Stimulated activated CD8-positive, alpha-beta memory T cell treated with anti-CD3 and anti-CD28 coated beads, Interleukin-12 subunit alpha, Interleukin-12 subunit beta, amount 100 ng/mL, for 1 hour (primary cell): ENCODE measurements around the gene ZNF527.
"Not testable (repeated sequence)": the region's sequence is repeated elsewhere in the genome, so short reads cannot be mapped to it uniquely, and the experiment has no call there.

Source experiments
- DNase-seq: peaks from one replicate; pipeline ENCODE4 v3.0.0-alpha.2; 2020; ENCODE audit warnings: low read depth

The ZNF527 gene

DNA sequence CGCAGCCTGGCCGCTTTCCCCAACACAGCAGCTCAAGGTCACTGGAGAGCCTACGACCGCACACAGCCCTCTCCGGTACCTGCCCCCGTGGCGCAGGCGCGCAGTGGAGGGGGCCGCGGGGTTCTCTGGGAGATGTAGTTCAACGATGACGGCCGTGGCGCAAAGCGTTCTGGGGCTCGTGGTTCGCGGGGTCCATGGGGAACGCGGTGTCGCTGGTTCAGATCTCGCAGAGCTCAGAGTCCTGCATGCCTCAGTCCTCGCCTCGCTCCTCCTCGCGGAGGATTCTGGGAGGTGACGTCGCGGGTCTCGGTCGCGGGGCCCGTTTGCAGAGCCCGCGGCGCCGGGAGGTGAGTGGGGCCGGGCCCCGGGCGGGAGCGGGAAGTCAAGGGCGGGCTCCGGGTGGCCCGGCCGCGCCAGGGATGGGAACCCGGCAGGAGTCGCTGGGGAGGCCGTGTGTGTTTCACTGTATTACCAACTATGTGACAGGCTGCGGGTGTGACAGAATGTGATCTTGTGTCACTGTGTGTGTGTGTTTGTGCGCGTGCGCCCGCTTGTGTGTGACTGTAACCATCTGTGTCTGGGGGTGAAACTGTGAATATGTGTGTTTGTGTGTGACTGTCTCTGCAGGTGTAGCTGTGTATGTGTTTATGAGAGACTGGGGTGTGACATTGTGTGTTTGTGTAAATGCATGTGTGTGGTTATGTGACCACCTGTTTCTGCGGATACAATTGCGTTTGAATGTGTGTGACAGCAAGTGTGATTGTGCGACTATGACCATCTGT lies at the start of gene ZNF527:
Gene ZNF527, plus strand, starts transcription at position 220 of the 782 bp plus-strand sequence. CDS start 3,100 bp downstream, outside the sequence.
- DNase-seq: peak; percentile 96

DNA sequence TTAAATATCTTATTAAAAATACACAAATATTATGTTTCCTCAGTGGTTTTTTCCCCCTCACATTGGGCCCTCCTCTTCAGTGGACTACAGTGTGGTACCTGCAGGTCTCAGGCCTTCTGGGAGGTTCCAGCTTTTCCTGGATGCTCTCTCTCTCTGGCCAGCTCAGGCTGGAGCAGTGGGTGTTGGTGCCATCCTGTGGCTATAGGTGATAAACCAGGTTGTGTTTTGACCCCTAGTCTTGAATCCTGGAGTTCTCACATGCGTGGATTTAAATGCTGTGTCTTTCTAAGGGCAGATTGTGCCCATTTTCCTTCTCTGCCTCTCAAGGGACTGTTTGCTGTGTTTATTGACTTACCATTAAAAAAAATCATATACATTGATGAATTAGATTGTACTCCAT lies 41.2 kb upstream of the ZNF527 start:
- DNase-seq: no peak

DNA sequence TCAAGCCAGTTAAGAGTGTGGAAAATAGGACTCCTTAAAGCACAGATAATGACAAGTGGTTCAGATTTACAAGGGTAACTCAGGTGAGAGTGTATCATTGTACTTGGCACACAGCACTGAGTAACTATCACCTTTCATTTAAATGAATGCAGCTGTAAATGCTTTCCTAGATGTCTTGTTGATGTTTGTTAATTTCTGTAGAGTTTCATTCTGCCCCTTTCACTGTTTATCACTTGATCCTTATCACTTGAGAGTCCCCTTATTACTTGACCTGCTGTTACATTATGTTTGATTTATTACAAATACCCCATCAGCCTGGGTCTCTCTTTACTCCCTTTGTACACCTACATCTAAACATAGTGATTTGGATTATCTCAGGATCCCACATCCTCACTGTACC lies 38.1 kb upstream of the ZNF527 start:
- DNase-seq: no peak

DNA sequence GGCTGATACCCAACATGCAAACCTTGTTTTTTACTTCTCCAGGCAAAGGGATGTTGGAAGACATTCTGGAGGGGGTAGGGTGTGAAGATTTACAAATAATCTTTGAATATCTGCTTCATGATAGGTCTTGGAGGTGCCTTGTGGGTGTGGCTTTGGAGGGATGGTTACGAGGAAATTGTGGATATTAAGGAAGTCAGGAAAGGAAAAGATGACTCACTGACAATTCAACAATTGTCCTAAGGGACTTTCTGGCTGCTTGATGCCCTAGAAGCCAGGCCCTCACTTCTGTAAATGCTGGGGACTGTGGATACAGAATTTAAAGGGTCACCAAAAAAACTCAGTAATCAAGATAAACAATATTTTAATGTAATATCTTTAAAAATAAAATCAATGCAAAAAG lies 37.4 kb upstream of the ZNF527 start:
- DNase-seq: no peak

DNA sequence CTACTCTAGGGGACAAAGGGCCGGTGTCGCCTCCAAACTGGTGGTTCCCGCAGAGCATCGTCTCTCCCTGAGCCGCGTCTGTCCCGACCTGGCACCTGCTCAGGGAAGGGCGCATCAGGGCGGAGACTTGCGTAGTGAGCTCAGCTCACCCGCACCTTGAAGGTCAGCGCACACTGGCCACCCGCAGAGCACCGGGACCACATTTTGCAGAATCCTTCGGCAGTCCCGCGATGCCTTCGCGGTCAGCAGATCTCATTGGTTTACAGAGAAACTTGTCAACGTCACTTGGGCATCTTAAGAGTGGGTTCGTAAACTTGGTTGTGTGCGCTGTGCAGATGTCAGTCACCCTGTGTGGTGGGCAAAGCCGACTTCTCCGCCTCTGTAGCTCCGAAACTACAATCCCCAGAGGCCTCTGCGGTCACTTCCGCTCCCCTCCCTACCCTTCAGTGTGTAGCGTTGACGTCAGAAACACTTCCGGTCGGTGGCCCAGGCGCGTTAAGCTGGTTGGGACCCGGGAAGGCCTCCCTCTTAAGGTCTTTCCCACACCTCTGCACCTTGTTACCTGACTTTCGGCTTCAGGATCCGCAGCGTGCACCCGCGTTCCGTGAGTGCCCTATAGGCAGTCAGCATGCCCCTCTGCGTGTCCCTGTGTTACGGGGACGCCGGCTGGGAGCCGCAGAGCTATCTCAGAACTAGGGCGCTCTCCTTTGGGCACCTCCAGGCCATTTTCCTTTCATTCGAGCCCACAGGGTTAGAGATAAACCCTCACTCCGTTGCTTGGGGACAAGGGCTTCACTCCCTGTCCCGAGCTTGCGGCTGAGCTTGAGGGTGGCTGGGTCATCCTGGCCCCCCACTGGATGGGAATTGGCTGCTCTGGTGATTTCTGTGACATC lies 36.5 kb upstream of the ZNF527 start:
- peak; percentile 78 for DNase-seq

DNA sequence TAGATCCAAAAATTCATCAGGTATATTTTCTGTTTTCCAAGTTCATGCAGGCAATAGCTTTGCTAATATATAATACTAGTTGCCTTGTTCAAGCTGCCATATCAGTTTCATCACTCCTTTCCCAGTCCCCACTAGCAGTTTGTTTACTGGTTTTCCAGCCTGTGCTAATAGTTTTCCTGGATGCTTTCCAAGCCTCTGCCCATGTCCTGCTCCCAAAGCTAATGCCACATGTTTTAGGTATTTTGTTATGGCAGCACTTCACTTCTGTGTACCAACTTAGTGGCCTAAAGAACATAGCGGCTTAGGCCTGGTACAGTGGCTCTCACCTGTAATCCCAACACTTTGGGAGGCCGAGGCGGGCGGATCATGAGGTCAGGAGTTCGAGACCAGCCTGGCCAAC lies 28.1 kb upstream of the ZNF527 start:
- no peak for DNase-seq

DNA sequence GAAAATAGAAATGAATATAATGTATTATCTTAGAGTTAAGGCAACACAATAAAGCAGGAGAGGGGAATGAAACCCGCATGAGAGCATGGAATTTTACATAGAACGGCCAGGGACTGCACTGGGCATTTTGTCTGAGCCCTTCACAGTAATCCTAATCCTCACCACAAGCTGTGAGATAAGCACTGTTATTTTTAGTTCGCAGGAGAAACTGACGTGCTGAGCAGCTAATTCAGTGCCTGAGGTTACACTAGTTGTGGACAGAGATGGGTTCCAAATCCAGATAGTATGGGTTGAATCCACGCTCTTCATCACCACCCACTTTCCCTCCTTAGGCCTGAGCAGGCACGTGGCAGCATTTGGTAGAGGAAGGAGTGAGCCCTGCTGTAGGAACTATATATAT lies 24.8 kb upstream of the ZNF527 start:
- no peak for DNase-seq

DNA sequence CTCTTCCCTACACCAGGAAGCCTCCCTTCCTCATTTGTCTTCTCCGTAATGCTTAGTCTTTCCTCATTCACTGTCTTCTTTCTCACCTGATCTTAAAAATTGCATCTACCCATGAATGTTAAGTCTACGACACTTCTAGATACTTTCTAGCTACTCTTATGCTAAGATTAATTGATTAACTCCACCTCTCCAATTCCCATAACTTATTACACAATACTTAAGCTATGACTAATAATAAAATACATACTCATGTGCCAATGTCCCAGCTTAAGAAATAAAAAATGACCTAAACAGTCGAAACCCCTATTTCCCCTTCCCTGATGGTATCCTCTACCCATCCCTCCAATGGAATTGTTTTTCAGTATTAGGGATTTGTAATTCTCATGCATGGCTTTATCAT lies 22.8 kb upstream of the ZNF527 start:
- no peak for DNase-seq

DNA sequence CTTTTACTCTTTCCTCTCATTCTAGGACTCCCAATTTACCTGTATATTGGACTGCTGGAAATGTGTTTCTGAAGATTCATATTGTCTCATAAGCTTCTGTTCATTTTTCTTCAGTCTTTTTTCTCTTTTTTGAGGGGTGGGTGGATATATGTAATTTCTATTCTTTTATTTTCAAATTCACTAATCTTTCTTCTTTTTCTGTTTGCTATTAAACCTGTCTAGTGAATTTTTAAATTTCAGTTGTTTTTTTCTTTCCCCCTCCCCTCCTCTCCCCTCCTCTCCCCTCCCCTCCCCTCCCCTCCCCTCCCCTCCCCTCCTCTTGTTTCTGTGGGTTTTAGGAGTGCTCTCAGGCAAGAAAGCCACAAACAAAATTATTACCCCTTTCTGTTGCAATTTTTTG lies 16.9 kb upstream of the ZNF527 start:
- no peak for DNase-seq

DNA sequence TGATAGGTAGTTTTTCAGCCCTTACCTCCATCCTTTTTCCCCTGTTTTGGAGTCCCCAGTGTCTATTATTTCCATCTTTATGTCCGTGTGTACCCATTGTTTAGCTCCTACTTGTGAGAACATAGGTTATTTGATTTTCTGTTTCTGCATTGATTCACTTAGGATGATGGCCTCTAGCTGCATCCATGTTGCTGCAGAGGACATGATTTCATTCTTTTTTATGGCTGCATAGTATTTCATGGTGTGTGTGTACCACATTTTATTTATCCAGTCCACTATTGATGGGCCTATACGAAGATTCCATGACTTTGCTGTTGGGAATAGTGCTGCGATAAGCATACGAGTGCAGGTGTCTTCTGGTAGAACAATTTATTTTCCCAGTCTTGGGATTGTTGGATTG lies 15.0 kb upstream of the ZNF527 start:
- DNase-seq: no peak

DNA sequence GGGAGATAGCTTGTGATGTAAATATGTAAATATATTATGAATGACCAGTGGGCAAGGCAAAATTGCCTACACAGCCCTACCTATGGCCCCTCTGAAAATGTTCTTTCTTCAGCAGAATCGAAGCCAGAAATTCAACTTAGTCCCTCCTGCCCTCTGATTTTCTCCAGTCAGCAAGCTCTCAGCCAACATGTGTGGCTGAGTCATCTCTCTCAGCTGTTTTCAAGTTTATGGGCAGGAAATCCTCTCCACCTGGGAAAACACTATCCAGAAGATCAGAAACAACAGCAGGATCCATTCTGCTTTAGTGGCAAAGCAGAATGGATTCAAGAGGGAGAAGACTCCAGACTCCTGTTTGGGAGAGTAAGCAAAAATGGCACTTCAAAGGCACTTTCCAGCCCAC lies 8.9 kb upstream of the ZNF527 start:
- no peak for DNase-seq

DNA sequence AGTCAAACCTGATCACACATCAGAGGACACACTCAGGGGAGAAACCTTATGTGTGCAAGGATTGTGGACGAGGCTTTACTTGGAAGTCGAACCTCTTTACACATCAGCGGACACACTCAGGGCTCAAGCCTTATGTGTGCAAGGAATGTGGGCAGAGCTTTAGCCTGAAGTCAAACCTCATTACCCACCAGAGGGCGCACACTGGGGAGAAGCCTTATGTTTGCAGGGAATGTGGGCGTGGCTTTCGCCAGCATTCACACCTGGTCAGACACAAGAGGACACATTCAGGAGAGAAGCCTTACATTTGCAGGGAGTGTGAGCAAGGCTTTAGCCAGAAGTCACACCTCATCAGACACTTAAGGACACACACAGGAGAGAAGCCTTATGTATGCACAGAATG lies 8.2 kb upstream of the ZNF527 start:
- DNase-seq: no peak

DNA sequence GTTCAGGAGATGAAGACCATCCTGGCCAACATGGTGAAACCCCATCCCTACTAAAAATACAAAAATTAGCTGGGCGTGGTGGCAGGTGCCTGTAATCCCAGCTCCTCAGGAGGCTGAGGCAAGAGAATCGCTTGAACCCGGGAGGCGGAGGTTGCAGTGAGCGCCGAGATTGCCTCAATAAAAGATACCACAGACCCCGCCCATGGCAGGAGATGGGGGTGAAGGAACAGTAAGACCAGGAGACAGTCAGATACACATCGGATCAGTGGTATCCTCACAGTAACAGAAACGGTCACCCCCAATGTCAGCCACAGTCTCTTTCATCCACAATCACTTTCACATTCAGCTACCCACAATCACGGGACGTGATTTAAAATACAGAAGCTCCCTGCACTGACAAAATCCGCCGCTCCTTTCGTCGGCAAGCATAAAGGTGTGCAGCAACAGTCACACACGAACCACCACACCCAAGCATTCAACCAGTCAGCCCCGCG lies 466 bp upstream of the ZNF527 start:
- DNase-seq: not testable (repeated sequence)

DNA sequence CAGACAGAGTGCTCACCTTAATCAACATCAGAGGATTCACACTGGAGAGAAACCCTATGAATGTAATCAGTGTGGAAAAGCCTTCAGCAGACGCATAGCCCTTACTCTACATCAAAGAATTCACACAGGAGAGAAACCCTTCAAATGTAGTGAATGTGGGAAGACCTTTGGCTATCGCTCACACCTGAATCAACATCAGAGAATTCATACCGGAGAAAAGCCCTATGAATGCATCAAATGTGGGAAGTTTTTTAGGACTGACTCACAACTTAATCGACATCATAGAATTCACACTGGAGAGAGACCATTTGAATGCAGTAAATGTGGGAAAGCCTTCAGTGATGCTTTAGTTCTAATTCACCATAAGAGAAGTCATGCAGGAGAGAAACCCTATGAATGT lies 18.3 kb downstream of the ZNF527 start:
- DNase-seq: no peak

DNA sequence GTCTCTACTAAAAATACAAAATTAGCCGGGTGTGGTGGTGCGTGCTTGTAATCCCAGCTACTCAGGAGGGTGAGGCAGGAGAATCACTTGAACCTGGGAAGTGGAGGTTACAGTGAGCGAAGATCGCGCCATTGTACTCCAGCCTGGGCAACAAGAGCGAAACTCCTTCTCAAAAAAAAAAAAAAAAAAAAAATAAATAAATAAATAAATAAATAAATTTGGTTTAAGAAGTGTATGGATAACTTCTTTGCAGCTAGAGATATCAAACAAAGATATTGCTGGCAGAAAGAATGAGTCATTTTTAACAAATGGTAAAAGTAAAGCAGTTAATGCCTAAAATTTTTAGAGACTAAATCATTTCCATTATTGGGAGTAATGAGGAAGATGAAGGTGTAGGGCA lies 20.5 kb downstream of the ZNF527 start:
- not testable (repeated sequence) for DNase-seq

DNA sequence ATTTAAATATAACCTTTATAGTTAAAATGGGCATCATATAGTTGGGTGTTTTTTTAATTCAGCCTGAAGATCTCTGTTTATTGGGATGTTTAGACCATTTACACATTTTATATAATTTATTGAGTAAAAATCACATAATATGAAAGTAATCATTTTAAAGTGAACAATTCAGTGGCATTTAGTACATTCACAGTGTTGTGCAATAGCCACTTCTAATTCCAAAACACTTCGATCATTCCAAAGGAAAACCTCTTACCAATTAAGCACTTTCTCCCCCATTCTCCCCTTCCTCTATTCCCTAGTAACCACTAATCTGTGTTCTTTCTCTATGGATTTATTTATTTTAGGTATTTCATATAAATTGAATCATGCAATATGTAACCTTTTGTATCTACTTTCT lies 30.2 kb downstream of the ZNF527 start:
- DNase-seq: no peak

DNA sequence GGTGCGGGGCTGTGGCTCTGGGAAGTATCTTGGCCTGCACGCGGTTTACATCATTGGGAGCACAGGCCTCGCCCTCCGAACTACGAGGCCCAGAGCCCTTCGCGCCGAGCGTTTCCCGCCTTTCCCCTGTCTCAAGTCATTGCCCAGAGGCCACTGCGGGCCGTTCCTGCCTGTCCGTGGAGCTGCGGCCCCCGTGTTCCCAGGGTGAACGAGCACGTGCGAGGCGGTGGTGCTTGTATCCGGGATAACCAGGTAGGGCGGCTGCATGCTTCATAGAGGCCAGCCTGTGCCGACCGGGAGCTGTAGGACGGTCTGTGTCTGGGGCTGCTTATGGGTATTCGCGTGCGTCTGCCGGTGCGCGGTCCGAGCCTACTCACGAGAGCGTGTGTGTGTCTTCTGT lies 32.5 kb downstream of the ZNF527 start:
- DNase-seq: no peak

DNA sequence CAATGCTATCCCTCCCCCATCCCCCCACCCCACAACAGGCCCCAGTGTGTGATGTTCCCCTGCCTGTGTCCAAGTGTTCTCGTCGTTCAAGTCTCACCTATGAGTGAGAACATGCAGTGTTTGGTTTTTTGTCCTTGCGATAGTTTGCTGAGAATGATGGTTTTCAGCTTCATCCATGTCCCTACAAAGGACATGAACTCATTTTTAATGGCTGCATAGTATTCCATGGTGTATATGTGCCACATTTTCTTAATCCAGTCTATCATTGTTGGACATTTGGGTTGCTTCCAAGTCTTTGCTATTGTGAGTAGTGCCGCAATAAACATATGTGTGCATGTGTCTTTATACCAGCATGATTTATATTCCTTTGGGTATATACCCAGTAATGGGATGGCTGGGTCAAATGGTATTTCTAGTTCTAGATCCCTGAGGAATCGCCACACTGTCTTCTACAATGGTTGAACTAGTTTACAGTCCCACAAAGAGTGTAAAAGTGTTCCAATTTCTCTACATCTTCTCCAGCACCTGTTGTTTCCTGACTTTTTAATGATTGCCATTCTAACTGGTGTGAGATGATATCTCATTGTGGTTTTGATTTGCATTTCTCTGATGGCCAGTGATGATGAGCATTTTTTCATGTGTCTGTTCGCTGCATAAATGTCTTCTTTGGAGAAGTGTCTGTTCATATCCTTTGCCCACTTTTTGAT lies 35.4 kb downstream of the ZNF527 start:
- DNase-seq: not testable (repeated sequence)

DNA sequence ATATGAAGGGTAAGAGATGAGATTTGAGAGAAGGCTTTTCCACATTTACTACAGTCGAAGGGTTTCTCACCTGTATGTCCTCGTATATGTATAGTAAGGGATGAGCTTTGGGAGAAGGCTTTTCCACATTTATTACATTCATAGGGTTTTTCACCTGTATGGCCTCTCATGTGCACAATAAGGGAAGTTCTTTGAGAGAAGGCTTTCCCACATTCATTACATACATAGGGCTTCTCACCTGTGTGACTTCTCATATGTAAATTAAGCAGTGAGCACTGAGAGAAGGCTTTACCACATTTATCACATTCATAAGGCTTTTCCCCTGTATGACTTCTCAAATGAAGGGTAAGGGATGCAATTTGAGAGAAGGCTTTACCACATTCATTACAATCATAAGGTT lies 41.8 kb downstream of the ZNF527 start:
- DNase-seq: no peak

DNA sequence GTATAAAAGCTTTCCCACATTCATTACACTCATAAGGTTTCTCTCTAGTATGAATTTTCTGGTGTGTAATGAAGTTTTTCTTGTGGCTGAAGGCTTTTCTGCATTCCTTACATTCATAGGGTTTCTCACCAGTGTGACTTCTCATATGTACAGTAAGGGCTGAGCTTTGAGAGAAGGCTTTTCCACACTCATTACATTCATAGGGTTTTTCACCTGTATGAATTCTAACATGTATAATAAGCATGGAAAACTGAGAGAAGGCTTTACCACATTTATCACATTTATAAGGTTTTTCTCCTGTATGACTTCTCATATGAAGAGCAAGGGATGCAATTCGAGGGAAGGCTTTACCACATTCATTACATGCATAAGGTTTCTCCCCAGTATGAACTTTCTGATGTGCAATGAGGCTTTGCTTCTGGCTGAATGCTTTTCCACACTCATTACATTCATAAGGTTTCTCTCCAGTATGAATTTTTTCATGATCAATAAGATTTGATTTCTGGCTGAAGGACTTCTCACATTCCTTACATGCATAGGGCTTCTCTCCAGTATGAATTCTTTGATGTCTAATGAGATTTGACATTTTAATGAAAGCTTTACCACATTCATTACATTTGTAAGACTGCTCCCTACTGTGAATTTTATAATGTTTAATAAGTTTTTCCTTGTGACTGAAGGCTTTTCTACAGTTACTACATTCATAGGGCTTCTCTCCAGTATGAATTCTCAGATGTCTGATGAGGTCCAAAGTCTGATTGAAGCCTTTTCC lies 42.6 kb downstream of the ZNF527 start:
- DNase-seq: no peak
